ENCODE data around the gene NMRAL1.

DNA sequence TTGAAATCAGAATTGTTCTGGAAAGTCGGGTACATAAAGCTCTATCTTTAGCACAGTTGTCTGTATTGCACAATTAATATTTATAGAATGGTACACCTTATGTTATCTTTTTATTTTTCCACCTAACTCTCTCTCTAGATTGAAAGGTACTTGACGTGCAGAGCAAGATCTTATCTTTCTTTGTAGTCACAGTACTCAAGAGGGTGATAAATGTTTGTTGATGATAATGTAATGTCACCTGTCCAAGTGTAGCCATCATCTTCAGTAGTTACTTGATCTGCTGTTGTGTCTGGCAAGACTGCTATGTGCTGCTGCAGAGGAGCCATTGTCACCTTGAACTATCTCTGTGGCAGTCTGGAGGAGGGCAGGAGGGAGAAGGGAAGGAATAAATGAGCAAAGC, 7.1 kb upstream of the NMRAL1 start:
- TF ChIP-seq, protein P1, sequence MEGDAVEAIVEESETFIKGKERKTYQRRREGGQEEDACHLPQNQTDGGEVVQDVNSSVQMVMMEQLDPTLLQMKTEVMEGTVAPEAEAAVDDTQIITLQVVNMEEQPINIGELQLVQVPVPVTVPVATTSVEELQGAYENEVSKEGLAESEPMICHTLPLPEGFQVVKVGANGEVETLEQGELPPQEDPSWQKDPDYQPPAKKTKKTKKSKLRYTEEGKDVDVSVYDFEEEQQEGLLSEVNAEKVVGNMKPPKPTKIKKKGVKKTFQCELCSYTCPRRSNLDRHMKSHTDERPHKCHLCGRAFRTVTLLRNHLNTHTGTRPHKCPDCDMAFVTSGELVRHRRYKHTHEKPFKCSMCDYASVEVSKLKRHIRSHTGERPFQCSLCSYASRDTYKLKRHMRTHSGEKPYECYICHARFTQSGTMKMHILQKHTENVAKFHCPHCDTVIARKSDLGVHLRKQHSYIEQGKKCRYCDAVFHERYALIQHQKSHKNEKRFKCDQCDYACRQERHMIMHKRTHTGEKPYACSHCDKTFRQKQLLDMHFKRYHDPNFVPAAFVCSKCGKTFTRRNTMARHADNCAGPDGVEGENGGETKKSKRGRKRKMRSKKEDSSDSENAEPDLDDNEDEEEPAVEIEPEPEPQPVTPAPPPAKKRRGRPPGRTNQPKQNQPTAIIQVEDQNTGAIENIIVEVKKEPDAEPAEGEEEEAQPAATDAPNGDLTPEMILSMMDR (IDR thresholded peaks at IDR 0.05) = no peak
- TF ChIP-seq EZH2phosphoT487 (IDR thresholded peaks at IDR 0.05) = no peak
